HepG2 (cell line): Measurements from ENCODE around the gene PDZD4. TPM values are rescaled to one million over a fixed set of nuclear protein-coding genes. Genes with fewer than 3 reads are reported as not detected.
A peak's percentile ranks its signal among the peaks of the same experiment; 100 is the strongest.

Experiments
- ATRX ChIP-seq: sonication (generic); formaldehyde crosslinking; IDR thresholded peaks from 2 replicates; pipeline ENCODE4 v1.4.0; 2020; ENCODE audit warnings: missing genetic modification reagents, borderline replicate concordance
- CREB3 ChIP-seq: sonication (generic); formaldehyde crosslinking; IDR thresholded peaks from 2 replicates; pipeline ENCODE4 v1.5.0; 2020; ENCODE audit warnings: missing genetic modification reagents
- CSRNP1 ChIP-seq: sonication (generic); formaldehyde crosslinking; IDR thresholded peaks from 2 replicates; pipeline ENCODE4 v1.8.1; 2023; ENCODE audit warnings: mild to moderate bottlenecking, missing genetic modification reagents
- IKZF5 ChIP-seq: IDR thresholded peaks from 2 replicates; pipeline ENCODE4 v1.6.1; 2018; ENCODE audit warnings: missing genetic modification reagents, mild to moderate bottlenecking, missing compliant biosample characterization
- NFRKB ChIP-seq: fragments of 450-650 bp; IDR thresholded peaks from 2 replicates; pipeline ENCODE4 v1.6.1; 2017
- NR2C2 ChIP-seq: sonication (generic); formaldehyde crosslinking; IDR thresholded peaks from 2 replicates; pipeline ENCODE4 v1.4.0; 2020; ENCODE audit warnings: missing genetic modification reagents, mild to moderate bottlenecking, moderate library complexity, borderline replicate concordance
- POGK ChIP-seq: sonication (generic); formaldehyde crosslinking; conservative IDR thresholded peaks from 2 replicates; pipeline ENCODE4 v1.8.0; 2022; ENCODE audit warnings: mild to moderate bottlenecking, moderate library complexity, missing genetic modification reagents
- RERE ChIP-seq: IDR thresholded peaks from 2 replicates; pipeline ENCODE4 v1.6.1; 2016; ENCODE audit warnings: low read depth, missing genetic modification reagents, missing compliant biosample characterization
- SMARCC2 ChIP-seq: fragments of 450-650 bp; IDR thresholded peaks from 2 replicates; pipeline ENCODE4 v1.6.1; 2017; ENCODE audit warnings: antibody characterized with exemption, mild to moderate bottlenecking
- SNAI1 ChIP-seq: sonication (generic); formaldehyde crosslinking; IDR thresholded peaks from 2 replicates; pipeline ENCODE4 v1.5.0; 2020; ENCODE audit warnings: mild to moderate bottlenecking, missing genetic modification reagents, borderline replicate concordance
- SOX5 ChIP-seq: IDR thresholded peaks from 2 replicates; pipeline ENCODE4 v1.6.1; 2016; ENCODE audit warnings: borderline replicate concordance
- YEATS4 ChIP-seq: sonication (generic); formaldehyde crosslinking; IDR thresholded peaks from 2 replicates; pipeline ENCODE4 v1.4.0; 2020; ENCODE audit warnings: missing genetic modification reagents, borderline replicate concordance
- ZBTB21 ChIP-seq: sonication (generic); formaldehyde crosslinking; IDR thresholded peaks from 2 replicates; pipeline ENCODE4 v1.4.0; 2020; ENCODE audit warnings: missing genetic modification reagents
- ZBTB8A ChIP-seq: sonication (generic); formaldehyde crosslinking; IDR thresholded peaks from 2 replicates; pipeline ENCODE4 v1.4.0; 2020; ENCODE audit warnings: mild to moderate bottlenecking, low read depth, missing genetic modification reagents, borderline replicate concordance
- ZFP1 ChIP-seq: IDR thresholded peaks from 2 replicates; pipeline ENCODE4 v1.6.1; 2016
- ZFYVE20 ChIP-seq: sonication (generic); formaldehyde crosslinking; IDR thresholded peaks from 2 replicates; pipeline ENCODE4 v1.8.0; 2023; ENCODE audit warnings: low read depth, mild to moderate bottlenecking, moderate library complexity, missing genetic modification reagents, borderline replicate concordance
- ZNF143 ChIP-seq: sonication (generic); formaldehyde crosslinking; IDR thresholded peaks from 2 replicates; pipeline ENCODE4 v1.4.0; 2020; ENCODE audit warnings: missing genetic modification reagents
- ZNF501 ChIP-seq: sonication (generic); formaldehyde crosslinking; IDR thresholded peaks from 2 replicates; pipeline ENCODE4 v1.5.1; 2020; ENCODE audit warnings: mild to moderate bottlenecking, moderate library complexity, missing genetic modification reagents
- polyA plus RNA-seq, 8 experiments: library from polyadenylated mRNA; depleted of rRNA in 3 of 8; stranded (reverse) in 7 of 8; unstranded in 1 of 8; fragments of >200 nt; fragmentation: Illumina TruSeq in 4 of 8; extraction: Trizol in 4 of 8; gene quantifications; 2 replicates each; pipeline versions ENCODE4 v1.2.1 to v1.2.3, GENCODE V29; 2011 to 2016; ENCODE audit warnings: low read depth in 4 of 8, missing spikeins in 1 of 8, mixed read lengths in 1 of 8; ENCODE audit not compliant: insufficient read depth in 1 of 8
- total RNA-seq, 5 experiments: library from RNA; depleted of rRNA; stranded (reverse); fragments of >200 nt; fragmentation: Illumina TruSeq; extraction: Trizol; gene quantifications; 2 replicates each; pipeline ENCODE4 v1.2.3, GENCODE V29; 2016; ENCODE audit warnings: low read depth in 1 of 5

The PDZD4 gene
- total and polyA plus RNA-seq, 2 of the 13 experiments (the other 11 are each of a cell fraction or from before 2014, with no cell fraction given) = not detected

- TF ChIP-seq IKZF5 = 0 out of 2 replicates have a peak, but pooled peaks have one; percentile 37
- no peak for TF ChIP-seq CREB3 (CRISPR knock-in tag)
- TF ChIP-seq SOX5 (CRISPR knock-in tag) = no peak
- no peak for TF ChIP-seq ZBTB21 (CRISPR knock-in tag)
- no peak for TF ChIP-seq SNAI1 (CRISPR knock-in tag)
- no peak for TF ChIP-seq ZFYVE20 (CRISPR knock-in tag)
- TF ChIP-seq ZFP1 (CRISPR knock-in tag) = no peak
- TF ChIP-seq ZNF143 (CRISPR knock-in tag) = peak; percentile 42; the same call in 1 of the 2 replicates
- no peak for TF ChIP-seq SMARCC2
- no peak for TF ChIP-seq YEATS4 (CRISPR knock-in tag)
- no peak for TF ChIP-seq NFRKB
- TF ChIP-seq POGK (CRISPR knock-in tag) = 0 out of 2 replicates have a peak, but pooled peaks have one; percentile 31
- no peak for TF ChIP-seq CSRNP1
- TF ChIP-seq ATRX = no peak
- no peak for TF ChIP-seq RERE (CRISPR knock-in tag)
- peak; percentile 32; the same call in 1 of the 2 replicates for TF ChIP-seq NR2C2
- TF ChIP-seq ZBTB8A (CRISPR knock-in tag) = no peak
- peak; percentile 49; the same call in 1 of the 2 replicates for TF ChIP-seq ZNF501 (CRISPR knock-in tag)
Observed at GRCh38 chrX:153763989-153764755, 66.2 kb downstream of the PDZD4 start, which contains the start of gene PLXNB3 (continued).
